ENCODE data around the gene ZNF565.
A peak's percentile ranks its signal among the peaks of the same experiment; 100 is the strongest.
"Not testable (repeated sequence)": the region's sequence is repeated elsewhere in the genome, so short reads cannot be mapped to it uniquely, and the experiment has no call there.

Gene ZNF565

GRCh38 chr19:36214386-36215275 is at the start of gene ZNF565, which contains the start of gene ZNF146:
ZNF565 (minus strand) TSS chr19:36214665; CDS start chr19:36201985, 12,680 bp downstream.
ZNF146 (plus strand) TSS chr19:36215106; CDS start chr19:36236441, 21,335 bp downstream.
- peak; percentile 95 for DNase-seq

GRCh38 chr19:36259211-36259610 is 44.7 kb upstream of the ZNF565 start:
- no peak for DNase-seq

GRCh38 chr19:36258028-36258875 is 43.8 kb upstream of the ZNF565 start:
- DNase-seq, result no peak

- no peak for DNase-seq
Measured at GRCh38 chr19:36257520-36257876, 43.0 kb upstream of the ZNF565 start.

- no peak for DNase-seq
Measured at GRCh38 chr19:36256853-36257519, 42.5 kb upstream of the ZNF565 start.

- no peak for DNase-seq
Measured at GRCh38 chr19:36256064-36256463, 41.6 kb upstream of the ZNF565 start.

GRCh38 chr19:36255316-36255715 is 40.9 kb upstream of the ZNF565 start:
- DNase-seq, result no peak

- DNase-seq, result no peak
Measured at GRCh38 chr19:36254848-36255247, 40.4 kb upstream of the ZNF565 start.

- DNase-seq, result no peak
Measured at GRCh38 chr19:36252047-36252446, 37.6 kb upstream of the ZNF565 start.

- DNase-seq, result no peak
Measured at GRCh38 chr19:36246006-36246481, 31.6 kb upstream of the ZNF565 start.

GRCh38 chr19:36245210-36246005 is 30.9 kb upstream of the ZNF565 start:
- DNase-seq, result no peak

- DNase-seq, result no peak
Measured at GRCh38 chr19:36244066-36244465, 29.6 kb upstream of the ZNF565 start.

- no peak for DNase-seq
Measured at GRCh38 chr19:36236946-36237310, 22.5 kb upstream of the ZNF565 start.

GRCh38 chr19:36236304-36236945 is 22.0 kb upstream of the ZNF565 start:
- no peak for DNase-seq

- DNase-seq, result not testable (repeated sequence)
Measured at GRCh38 chr19:36233626-36234025, 19.2 kb upstream of the ZNF565 start.

GRCh38 chr19:36225219-36225892 is 10.9 kb upstream of the ZNF565 start:
- DNase-seq, result no peak

GRCh38 chr19:36222503-36222902 is 8.0 kb upstream of the ZNF565 start:
- DNase-seq, result no peak

- no peak for DNase-seq
Measured at GRCh38 chr19:36221474-36221873, 7.0 kb upstream of the ZNF565 start.

- no peak for DNase-seq
Measured at GRCh38 chr19:36215276-36216123, 1.0 kb upstream of the ZNF565 start.

- no peak for DNase-seq
Measured at GRCh38 chr19:36212895-36213294, 1.6 kb downstream of the ZNF565 start.

Data from NCI-H2081 treated with DMSO at 0.1 percent for 48 hours (cell line).